ENCODE data around the gene SPINT1.

Gene SPINT1

DNA sequence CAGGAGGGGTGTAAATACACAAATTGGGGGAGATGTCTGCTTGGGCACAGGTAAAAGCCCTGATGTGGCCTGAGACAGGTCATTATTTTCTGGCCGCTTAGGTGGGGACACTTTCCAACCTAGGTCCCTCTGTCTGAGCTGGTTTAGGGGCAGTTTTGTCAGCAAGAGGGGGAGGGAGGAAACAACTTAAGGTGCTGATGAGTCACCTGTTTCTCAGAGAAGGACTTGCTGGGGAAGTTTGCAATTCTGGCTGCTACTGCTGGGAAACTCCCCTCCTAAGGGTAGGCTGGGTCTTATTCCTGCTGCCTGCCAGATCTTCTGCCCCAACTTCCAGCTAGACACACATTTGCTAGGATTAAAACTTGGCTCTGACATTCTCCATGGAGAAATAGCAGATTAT is 34.9 kb downstream of the SPINT1 start:
- no peak overlapping the region for H3K4me3 Mint-ChIP-seq
- H3K4me1 Mint-ChIP-seq: peaks cover 6% of the 10 kb centered on the region
- peaks cover 2% of the 10 kb centered on the region for H3K27me3 Mint-ChIP-seq
- no peaks in the 10 kb centered on the region for H3K9me3 Mint-ChIP-seq
- H3K27ac Mint-ChIP-seq: no peak overlapping the region
- ATAC-seq (ENCODE audit: low read depth): peak; percentile 69
- no peak for DNase-seq (ENCODE audit: low spot score in 2 of 2)
- H3K36me3 Mint-ChIP-seq: no peaks in the 10 kb centered on the region

DNA sequence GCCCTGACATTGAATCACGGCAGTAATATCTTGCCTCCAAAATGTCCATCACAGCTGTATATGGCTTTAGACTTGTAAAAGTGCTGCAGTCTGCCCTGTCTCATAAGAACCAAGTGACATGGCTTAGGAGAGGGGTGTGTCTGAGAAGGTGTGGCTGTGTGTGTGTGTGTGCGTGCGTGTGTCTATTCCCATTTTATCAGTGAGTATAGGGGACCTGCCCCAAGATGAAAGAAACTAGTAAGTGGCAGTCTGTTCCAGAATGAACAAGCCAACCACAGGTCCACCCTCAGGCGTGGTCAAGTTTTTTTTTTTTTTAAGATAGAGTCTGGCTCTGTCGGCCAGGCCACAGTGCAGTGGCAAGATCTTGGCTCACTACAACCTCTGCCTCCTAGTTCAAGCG is 35.8 kb downstream of the SPINT1 start:
- Mint-ChIP-seq H3K4me3 (no peak overlapping the region), H3K27me3 (peaks cover 2% of the 10 kb centered on the region), H3K9me3 (no peaks in the 10 kb centered on the region), H3K27ac (no peak overlapping the region), H3K4me1 (peaks cover under 1% of the 10 kb centered on the region), H3K36me3 (no peaks in the 10 kb centered on the region)
- DNase-seq (ENCODE audit: low spot score in 2 of 2): no peak
- no peak for ATAC-seq (ENCODE audit: low read depth)

DNA sequence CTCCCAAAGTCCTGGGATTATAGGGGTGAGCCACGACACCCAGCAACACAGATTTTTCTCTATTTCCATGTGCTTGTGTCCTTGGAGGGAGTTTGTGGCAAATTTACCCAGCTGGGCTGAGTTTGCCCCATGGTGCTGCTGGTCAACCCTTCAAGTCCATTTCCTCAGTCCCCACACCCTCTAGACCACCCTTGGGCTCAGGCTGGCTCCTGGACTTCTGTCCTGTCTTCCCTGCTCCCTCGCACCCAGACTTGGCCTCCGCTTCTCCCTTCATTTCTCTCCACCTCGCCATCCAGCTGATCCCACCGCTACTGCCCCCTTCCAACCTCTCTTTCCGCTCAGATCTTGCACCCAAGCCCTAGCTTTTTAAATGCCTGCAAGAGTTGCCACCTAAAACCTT is 37.5 kb downstream of the SPINT1 start:
- no peaks in the 10 kb centered on the region for H3K36me3 Mint-ChIP-seq

DNA sequence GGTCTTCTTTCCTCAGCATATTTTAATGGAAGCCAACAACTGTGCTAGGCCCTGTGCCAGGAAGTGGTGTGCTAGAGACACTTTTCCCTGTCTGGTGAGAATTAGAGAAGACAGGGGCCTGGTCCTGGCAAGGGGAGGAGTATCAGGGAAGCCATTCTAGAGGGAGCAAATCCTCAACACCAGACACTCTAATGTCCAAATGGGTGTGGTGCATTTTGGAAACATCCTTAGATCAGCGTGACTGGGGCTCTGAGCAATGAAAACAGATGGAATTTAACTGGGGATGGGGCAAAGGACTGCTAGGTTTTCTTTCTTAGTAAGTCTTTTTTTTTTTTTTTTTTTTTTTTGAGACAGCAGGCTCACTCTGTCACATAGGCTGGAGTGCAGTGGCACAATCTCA is 42.7 kb downstream of the SPINT1 start:
- no peak for ATAC-seq (ENCODE audit: low read depth)
- no peaks in the 10 kb centered on the region for H3K36me3 Mint-ChIP-seq
- no peak for DNase-seq (ENCODE audit: low spot score in 2 of 2)
- peaks cover 4% of the 10 kb centered on the region for H3K27me3 Mint-ChIP-seq
- H3K27ac Mint-ChIP-seq: no peak overlapping the region
- H3K4me1 Mint-ChIP-seq: peaks cover 5% of the 10 kb centered on the region
- no peak overlapping the region for H3K4me3 Mint-ChIP-seq
- no peaks in the 10 kb centered on the region for H3K9me3 Mint-ChIP-seq

More for the DNA sequence above, 37.5 kb downstream of the SPINT1 start:
- Mint-ChIP-seq H3K4me3 (no peak overlapping the region), H3K27ac (no peak overlapping the region), H3K4me1 (no peaks in the 10 kb centered on the region), H3K27me3 (peaks cover 4% of the 10 kb centered on the region), H3K9me3 (no peaks in the 10 kb centered on the region)
- no peak for DNase-seq (ENCODE audit: low spot score in 2 of 2)
- no peak for ATAC-seq (ENCODE audit: low read depth)

DNA sequence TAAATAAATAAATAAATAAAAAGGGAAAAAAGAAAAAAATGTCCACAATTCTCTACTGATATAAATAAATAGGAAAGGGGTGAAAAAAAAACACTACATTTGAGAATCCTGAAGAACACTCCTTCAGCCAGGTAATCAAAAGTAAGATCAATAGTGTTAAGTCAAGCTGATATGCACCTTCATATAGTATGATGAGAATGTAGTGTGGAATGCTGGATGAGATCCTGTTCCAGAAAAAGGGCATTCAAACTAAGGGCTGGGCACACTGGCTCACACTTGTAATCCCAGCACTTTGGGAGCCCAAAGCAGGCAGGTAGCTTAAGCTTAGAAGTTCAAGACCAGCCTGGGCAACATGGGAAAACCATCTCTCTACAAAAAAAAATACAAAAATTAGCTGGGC is 45.3 kb downstream of the SPINT1 start:
- Mint-ChIP-seq H3K4me1 (peaks cover 14% of the 10 kb centered on the region), H3K9me3 (no peaks in the 10 kb centered on the region), H3K27me3 (peaks cover 4% of the 10 kb centered on the region), H3K4me3 (no peak overlapping the region), H3K27ac (no peak overlapping the region), H3K36me3 (no peaks in the 10 kb centered on the region)
- DNase-seq (ENCODE audit: low spot score in 2 of 2) (no peak), ATAC-seq (ENCODE audit: low read depth) (no peak)

DNA sequence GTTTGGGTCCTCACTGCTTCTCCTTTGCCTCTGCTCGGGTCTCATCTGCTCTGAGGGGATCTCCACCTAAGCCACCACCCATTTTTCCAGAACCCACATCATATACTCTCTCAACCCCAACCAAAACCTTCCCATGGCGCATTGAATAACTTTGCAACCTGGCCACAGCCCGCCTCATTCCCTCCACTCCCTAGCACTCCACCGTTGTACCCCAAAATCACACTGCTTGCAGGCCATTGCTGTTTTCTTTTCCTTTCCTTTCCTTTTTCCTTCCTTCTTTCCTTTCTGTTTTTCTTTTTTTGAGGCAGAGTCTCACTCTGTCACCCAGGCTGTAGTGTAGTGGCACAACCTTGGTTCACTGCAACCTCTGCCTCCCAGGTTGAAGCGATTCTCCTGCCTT is 47.3 kb downstream of the SPINT1 start:
- H3K27ac Mint-ChIP-seq: no peak overlapping the region
- no peaks in the 10 kb centered on the region for H3K9me3 Mint-ChIP-seq
- DNase-seq (ENCODE audit: low spot score in 2 of 2) (no peak), ATAC-seq (ENCODE audit: low read depth) (no peak)
- no peaks in the 10 kb centered on the region for H3K36me3 Mint-ChIP-seq
- H3K4me3 Mint-ChIP-seq: no peak overlapping the region
- no peaks in the 10 kb centered on the region for H3K27me3 Mint-ChIP-seq
- peaks cover 26% of the 10 kb centered on the region for H3K4me1 Mint-ChIP-seq

DNA sequence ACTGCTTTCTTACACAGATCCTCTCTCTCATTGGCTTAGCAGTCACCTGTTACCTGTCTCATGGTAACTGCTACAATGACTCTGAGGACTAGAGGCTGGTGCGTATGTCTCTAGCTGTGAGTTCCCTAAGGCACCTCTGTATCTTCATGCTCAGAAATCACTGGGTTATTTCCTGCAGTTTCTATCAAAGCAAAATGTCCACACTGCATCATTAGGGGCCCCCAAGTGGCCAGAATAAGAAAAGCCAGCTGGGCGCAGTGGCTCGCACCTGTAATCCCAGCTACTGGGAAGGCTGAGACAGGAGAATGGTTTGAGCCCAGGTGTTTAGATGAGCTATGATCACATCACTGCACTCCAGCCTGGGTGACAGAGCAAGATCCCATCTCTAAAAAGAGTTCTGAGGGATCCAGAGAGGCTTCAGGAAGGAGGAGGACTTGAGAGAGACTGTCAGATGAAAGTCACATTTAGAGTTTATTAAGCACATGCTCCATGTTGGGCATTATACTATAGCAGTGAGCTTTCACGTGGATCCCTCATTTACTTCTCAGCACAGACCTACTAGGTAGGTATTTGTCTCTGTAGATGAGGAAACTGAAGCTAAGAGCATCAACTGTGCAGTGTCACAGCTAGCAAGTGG is 48.1 kb downstream of the SPINT1 start:
- ATAC-seq (ENCODE audit: low read depth) (peak; percentile 11), DNase-seq (ENCODE audit: low spot score in 2 of 2) (no peak)
- no peaks in the 10 kb centered on the region for H3K36me3 Mint-ChIP-seq
- peaks cover 26% of the 10 kb centered on the region for H3K4me1 Mint-ChIP-seq
- no peak overlapping the region for H3K4me3 Mint-ChIP-seq
- H3K27me3 Mint-ChIP-seq: no peaks in the 10 kb centered on the region
- H3K9me3 Mint-ChIP-seq: no peaks in the 10 kb centered on the region
- no peak overlapping the region for H3K27ac Mint-ChIP-seq

DNA sequence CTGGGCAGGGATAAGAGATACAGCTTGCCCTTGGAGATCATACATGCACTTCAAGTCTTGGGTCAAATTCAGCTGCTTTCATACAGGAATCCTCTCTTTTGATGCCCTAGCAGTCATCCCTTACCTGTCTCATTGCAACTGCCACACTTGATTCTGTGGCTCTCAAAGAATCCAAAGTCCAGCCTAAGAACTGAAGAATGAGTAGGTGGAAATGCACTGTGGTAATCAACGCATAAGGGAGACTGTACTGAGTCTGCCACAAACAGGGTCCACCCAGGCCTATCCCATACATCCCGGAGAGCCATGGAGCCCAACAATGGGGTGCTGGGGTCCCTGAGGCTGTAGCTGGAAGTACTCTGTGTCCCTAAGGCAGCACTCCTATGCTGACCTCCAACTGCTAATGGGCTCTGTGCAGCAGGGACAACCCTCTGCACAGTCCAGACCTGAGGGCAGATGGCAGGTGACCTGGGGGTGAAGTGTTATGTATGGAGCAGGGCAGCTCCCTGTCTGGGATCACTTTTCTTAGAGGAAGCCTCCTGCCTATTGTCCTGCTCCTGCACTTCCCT is 48.7 kb downstream of the SPINT1 start:
- H3K36me3 Mint-ChIP-seq: no peaks in the 10 kb centered on the region
- no peak for ATAC-seq (ENCODE audit: low read depth)
- no peaks in the 10 kb centered on the region for H3K27me3 Mint-ChIP-seq
- no peaks in the 10 kb centered on the region for H3K9me3 Mint-ChIP-seq
- no peak for DNase-seq (ENCODE audit: low spot score in 2 of 2)
- no peak overlapping the region for H3K4me3 Mint-ChIP-seq
- peak overlapping the region; percentile 11 for H3K27ac Mint-ChIP-seq
- H3K4me1 Mint-ChIP-seq: peaks cover 26% of the 10 kb centered on the region

DNA sequence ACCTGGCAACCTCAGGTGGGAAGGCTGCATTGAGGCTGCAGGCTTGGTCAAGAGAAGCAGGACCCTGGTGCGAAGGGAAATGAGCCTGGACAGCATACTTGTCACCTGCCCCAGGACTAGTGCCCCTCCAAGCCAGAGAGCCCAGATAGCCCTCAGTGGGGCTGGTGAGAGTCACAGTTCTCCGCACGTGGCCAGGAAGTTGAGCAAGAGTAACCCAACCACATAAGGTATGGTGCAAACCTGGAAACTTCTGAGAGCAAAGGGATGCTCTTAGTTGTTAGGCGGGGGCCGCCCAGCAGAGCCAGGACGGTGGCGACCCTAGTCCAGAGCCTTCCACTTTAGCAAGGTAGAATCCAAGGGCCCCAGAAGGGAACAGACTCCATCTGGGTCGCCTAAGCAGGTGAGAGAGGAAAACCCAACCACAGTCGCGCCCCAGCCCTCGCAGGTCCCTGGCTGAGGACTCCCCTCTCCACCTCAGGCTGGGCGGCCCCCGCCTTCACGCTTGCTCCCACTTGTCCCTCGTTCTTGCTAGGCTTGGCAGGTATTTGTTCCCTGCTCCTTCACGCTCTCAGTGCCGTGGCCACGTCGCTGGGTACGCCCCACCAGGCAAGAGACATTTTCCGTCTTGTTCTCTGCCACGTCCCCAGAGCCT is 49.3 kb downstream of the SPINT1 start:
- H3K9me3 Mint-ChIP-seq: no peaks in the 10 kb centered on the region
- DNase-seq (ENCODE audit: low spot score in 2 of 2) (no peak), ATAC-seq (ENCODE audit: low read depth) (no peak)
- no peaks in the 10 kb centered on the region for H3K27me3 Mint-ChIP-seq
- H3K4me3 Mint-ChIP-seq: no peak overlapping the region
- H3K27ac Mint-ChIP-seq: peak overlapping the region; percentile 97
- H3K36me3 Mint-ChIP-seq: peaks cover under 1% of the 10 kb centered on the region
- H3K4me1 Mint-ChIP-seq: peaks cover 27% of the 10 kb centered on the region

DNA sequence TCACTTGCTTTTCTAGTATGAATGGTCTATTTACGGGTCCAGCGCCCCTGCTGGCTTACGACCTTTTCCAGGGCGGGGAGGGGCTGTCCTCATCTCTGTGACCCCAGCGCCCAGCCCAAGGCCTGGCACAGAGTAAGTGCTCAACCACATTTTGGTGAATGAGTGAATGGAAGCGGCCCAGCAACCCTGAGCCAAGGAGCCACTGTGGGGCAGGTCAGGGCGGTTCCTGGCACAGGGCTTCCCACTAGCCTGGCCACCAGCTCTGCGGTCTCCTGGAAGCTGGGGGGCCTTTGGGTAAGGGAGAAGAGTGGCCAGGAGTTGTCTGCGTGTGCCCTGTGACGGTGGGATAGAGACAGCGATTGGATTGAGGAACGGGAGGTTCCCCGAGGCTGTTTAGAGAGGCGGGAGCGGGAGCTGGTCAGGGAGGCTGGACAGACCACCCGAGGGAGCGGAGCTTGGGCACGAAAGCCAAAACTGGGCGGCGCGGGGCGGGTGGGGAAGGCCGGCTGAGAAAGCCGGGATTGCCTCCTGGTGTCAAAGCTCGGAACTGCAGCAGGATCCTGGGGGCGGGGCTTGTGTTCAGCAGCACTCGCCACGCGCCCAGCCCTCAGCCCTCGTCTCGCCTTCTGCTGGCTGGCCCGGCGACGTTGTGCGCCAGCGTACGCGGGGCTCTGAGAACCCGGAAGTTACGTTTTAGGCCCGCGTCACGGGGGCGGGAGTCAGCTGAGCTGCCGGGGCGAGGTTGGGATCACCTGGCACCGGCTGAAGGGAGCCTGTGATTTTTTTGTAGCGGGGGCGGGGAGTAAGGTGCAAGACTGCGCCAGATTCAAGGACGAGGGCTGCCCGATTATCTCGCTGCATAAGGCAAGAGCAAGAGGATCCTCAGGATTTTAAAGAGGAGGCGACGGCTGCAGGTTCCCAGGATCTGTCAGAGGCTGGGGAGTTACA is 50.2 kb downstream of the SPINT1 start, which contains the start of gene VPS18:
Gene VPS18 (plus strand): TSS at position 718 of the 948 bp plus-strand sequence. CDS start 319 bp downstream, outside the sequence.
- no peaks in the 10 kb centered on the region for H3K27me3 Mint-ChIP-seq
- H3K9me3 Mint-ChIP-seq: no peaks in the 10 kb centered on the region
- peak within 1 kb of the TSS; percentile 97 for H3K27ac Mint-ChIP-seq
- ATAC-seq (ENCODE audit: low read depth) (peak; percentile 95), DNase-seq (ENCODE audit: low spot score in 2 of 2) (peak; percentile 99 to 100)
- H3K36me3 Mint-ChIP-seq: peaks cover 4% of the 10 kb centered on the region
- H3K4me1 Mint-ChIP-seq: peaks cover 28% of the 10 kb centered on the region
- H3K4me3 Mint-ChIP-seq: peak within 1 kb of the TSS; percentile 100

DNA sequence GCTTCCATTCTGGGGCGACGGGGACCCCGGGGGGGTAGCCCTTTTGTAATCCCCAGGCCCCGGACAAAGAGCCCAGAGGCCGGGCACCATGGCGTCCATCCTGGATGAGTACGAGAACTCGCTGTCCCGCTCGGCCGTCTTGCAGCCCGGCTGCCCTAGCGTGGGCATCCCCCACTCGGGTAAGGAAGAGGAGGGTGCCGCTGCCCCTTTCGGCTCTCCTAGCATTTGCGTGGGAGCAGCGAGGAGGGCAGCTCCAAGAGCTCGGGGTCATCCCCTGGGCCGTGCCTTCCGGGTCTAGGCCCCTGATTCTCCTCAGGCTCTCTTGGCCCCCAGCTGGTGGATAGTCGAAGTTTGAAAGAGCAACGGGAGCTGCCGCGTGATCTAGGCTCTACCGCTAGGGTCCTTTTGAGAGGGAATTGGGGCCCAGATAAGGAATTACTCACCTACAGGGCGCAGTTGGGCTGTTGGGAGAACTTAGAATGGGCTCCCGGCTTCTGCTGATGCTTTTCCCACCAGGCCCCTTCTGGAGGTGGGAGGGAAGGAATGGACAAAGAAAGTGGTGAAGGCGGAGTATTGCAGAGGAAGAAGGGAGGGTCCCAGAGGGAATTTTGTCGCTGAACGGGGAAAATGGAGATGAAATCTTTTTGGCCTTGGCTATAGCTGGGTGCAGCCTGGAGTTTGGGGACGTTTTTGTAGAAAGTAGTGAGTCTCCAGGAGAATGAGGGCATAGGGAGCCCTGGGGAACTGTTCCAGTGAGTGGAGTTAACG is 51.0 kb downstream of the SPINT1 start:
- H3K9me3 Mint-ChIP-seq: no peaks in the 10 kb centered on the region

DNA sequence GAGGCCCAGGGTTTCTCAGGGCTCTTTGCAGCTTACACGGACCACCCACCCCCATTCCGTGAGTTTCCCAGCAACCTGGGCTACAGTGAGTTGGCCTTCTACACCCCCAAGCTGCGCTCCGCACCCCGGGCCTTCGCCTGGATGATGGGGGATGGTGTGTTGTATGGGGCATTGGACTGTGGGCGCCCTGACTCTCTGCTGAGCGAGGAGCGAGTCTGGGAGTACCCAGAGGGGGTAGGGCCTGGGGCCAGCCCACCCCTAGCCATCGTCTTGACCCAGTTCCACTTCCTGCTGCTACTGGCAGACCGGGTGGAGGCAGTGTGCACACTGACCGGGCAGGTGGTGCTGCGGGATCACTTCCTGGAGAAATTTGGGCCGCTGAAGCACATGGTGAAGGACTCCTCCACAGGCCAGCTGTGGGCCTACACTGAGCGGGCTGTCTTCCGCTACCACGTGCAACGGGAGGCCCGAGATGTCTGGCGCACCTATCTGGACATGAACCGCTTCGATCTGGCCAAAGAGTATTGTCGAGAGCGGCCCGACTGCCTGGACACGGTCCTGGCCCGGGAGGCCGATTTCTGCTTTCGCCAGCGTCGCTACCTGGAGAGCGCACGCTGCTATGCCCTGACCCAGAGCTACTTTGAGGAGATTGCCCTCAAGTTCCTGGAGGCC is 55.8 kb downstream of the SPINT1 start:
- Mint-ChIP-seq H3K9me3 (no peaks in the 10 kb centered on the region), H3K36me3 (peaks cover 19% of the 10 kb centered on the region), H3K4me1 (peaks cover 34% of the 10 kb centered on the region), H3K27me3 (no peaks in the 10 kb centered on the region), H3K27ac (no peak overlapping the region), H3K4me3 (no peak overlapping the region)
- ATAC-seq (ENCODE audit: low read depth) (no peak), DNase-seq (ENCODE audit: low spot score in 2 of 2) (no peak)

More for the DNA sequence above, 51.0 kb downstream of the SPINT1 start:
- Mint-ChIP-seq H3K27ac (peak overlapping the region; percentile 97), H3K4me3 (peak overlapping the region; percentile 100), H3K4me1 (peaks cover 28% of the 10 kb centered on the region), H3K27me3 (no peaks in the 10 kb centered on the region), H3K36me3 (peaks cover 4% of the 10 kb centered on the region)
- ATAC-seq (ENCODE audit: low read depth) (peak; percentile 54), DNase-seq (ENCODE audit: low spot score in 2 of 2) (peak in 1 of 2 donors; percentile 60)
